Amygdala (tissue), 56 donors: ENCODE data around the gene LRRC53.

Experiments
- DNase-seq, 56 donors: peaks; one replicate each; lab custom pipeline; 2025; lab: John Stamatoyannopoulos, UW

Gene LRRC53

DNA sequence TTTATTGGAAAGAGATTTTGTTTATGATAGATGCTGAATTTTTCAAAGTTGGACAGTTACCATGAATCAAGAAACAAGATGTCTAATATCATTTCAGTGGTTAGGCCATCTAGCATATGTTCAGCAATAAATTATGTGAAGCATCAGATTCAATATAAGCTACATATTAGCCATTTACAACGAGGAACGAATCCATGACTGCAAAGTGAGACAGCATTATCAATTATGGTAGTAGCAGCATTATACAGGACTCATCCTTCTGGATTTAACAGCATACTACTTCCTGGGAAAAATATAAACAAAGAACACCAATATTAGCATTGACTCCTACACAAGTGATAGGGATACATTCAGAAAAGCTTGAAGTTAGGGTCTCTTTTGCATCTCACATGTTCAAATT is 59.1 kb downstream of the LRRC53 start:
- DNase-seq = no peak

DNA sequence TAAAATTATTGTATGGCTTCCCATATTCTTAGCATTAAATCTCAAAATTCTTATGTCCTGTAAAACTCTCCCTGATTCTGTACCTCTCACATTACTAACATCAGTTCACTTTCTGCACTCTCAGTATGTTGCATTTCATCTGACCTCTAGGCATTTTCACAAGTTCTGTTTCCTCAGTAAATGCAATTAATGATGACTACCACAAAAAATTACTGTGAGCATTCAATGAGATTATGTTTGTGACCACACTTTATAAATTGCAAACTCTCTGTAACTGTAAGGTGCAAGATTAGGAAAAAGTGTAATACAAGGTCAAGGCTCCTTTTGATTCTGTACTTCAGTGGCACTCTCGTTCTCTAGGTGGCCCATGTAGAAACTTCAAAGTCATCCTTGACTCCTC is 60.4 kb downstream of the LRRC53 start:
- DNase-seq = no peak

DNA sequence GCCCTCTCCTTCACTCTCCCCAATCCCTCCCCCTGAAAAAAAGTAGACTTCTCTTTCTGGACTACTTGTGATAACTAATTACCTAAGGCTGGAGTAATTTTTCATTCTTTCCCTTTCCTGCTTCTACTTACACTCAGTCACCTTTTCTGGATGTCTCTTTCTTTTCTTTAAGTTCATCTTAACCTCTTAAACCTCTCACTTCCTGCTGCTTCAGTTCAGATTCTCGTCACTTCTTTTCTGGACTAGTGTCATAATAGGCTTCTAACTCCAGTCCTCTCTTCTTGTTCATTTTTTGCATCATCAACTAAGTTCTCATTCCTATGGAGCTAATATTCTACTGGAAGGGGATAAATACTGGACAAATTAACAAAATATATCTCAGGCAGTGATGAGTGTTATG is 75.4 kb downstream of the LRRC53 start:
- no peak for DNase-seq

DNA sequence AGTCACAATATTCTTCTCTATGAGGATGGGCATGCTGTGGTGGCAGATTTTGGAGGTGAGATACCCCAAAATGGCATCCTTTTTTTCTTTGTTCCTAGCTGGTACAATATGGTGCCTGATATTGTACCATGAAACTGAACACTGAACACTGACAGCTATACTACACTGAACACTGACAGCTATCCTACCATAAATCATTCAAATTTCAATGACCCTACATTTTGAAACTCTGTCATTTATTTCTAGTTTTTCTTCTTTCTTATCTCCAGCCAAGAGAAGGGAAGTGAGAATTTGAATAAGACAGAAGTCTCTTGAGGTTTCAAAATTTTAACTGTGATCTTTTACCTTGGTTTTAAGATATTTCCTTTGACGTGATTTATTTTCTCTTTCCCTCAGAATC is 76.3 kb downstream of the LRRC53 start:
- no peak for DNase-seq

DNA sequence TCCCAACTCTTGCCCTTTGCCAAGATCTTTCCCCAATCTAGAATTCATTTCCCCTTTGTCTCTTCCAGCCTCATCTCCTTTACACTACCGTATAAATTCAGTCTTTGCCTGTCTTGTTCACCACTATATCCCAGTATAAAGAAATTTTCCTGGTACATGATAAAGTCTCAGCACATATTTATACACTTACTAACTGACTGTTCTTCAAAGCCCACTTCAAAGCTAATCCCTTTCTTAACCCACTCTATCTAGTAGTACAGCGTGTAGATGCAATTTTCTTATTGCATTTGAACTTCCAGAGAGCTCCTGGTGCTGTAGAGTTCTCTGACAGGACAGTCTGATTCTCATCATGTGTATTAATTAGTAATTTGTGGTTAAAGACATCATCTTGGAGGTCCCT is 78.1 kb downstream of the LRRC53 start:
- DNase-seq = no peak

DNA sequence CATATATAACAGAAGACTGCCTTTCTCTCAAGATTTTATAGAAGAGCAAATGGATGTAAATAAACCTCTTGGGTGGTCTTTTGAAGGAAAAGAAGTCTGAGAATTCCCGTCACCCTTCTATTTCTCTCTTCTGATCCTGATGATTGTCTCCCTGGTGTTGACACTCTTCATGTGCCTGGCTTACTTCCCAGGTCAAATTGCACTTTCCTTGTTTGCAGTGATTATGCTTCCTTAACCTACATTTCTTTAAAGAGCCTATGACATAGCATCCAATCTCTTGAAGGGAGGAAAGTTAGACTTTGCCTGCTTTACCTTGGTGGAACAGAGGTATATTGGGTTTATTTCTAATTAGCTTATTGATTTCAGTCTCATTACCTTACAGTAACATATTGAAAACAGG is 80.1 kb downstream of the LRRC53 start:
- DNase-seq = no peak

DNA sequence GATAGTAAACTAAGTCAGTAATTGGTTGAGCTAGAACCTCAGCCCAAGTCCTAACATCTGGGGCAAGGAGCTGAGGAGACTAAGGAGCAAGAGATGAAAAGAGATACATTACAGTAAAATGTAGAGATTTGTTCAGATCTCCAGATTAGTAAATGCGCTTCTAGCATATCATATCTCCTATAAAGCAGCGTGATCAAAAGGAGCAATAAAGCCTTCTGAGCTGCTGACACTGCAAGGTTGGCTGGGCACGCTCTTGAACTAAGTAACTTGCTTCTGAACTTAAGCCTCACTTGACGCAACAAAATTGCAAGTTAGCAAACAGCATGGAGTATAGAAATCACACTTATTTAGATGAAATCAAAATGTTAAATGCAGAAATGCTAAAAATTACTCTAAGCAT is 80.9 kb downstream of the LRRC53 start:
- no peak for DNase-seq

DNA sequence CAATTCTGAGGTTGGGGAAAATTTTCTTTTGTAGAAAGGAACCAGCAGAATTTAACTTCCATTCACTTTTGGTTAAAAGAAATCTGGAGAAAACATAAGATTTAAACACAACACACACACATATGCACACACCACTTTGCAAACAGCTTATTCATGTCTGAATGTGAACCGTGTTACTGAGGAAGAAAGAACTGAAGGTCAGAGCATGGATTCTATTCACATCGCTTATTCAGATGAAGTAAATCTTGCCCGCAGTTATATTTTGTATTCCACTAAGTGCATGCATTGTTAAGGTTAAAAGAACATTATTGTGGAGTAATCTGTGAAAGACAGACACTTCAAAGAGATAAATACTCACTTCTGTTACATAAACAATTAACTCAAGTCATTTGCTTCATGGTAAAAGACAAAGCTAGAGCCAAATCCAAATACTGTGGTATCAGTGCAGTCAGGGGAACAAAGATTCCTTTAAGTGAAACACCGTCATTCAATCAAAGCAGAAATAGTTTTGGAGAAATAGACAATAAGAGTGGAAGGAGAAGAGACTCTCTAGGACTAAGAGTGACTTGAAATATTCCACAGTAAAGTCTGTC is 82.0 kb downstream of the LRRC53 start:
- DNase-seq = no peak

DNA sequence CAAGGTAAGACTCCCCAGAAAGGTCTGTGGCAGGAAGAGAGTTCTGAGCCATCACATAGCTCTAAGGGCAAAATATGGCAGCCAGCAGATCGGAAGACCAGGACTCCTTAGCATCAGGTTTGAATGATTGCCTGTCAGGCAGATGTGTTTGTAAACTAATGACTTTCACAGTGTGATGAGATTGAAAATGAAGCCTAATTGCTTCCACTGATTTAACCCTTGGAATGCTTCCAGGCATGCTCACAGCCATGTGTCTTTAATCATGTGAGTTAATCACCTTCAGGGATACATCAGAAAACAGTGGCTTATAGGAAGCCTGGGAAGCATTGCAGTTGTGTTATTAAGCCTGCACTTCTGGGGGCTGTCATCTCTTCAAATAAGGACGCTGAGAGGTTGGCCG is 82.8 kb downstream of the LRRC53 start:
- DNase-seq = no peak

DNA sequence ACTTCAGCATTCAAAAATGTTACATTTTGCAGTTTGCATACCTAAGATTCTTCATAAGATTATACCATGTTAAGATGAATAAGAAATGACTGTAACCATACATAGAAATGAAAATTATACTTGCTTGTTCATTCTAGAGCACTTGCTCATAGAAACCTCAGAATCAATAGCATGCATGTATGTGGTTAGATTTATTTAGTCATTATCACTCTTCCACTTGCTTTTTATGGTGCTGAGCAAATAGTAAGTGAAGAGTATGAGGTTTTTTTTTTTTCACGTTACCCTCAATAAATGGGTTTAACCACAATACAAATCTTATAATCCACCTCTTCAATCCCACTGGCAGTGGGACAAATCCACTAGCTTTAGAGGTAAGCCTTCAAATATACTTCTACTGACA is 84.7 kb downstream of the LRRC53 start:
- DNase-seq = no peak

DNA sequence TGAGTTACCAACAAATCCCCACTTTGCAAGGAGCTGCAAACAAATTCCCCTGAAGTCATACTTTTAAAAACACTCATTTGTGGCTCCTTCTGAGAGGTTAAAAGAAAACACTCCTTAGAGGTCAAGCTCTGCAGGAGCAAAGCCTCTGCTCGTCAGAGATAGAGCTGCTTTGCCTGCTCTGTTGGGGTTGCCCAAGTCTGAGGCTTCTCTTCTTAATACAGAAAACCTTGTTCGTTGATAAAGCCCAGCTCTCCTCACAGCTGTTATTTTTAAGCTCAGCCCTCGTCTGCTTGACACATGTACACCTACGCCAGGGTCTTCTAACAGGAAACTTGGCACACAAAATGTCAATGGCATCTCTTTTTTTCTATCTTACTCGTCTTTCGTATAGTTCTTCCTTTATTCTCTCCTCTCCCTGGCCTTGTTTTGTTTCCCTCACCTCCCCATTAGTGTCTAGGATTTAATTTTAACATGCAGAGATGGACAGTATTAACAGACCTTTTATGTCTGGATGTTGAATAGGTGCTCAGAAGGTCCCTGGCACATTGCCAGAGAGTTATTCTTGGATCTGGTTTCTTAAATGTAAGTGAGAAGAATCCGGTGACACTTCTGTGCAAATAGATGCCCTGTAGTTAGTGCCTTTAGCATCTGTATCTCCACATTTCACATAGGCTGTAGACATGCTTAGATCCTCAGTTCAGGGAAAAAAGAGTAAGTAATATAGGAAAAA is 86.0 kb downstream of the LRRC53 start:
- DNase-seq = no peak

DNA sequence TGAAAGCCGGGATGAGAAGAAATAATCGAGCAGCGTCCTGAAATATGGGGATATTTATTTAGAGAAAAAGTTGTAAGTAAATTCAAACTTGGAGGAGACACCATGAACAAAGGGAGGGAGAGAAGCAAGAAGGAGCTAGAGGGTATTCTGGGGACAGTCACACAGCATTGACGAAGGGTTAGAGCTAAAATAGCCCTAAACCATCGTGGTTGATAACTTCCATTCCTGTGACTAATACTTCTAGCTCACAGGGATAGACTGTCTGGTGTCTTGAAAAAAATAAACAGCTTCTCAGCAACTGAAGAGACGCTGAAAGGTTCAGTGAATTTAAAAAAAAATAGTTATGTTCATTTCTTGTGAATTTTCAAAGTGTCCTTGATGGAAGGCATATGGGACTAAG is 86.7 kb downstream of the LRRC53 start:
- no peak for DNase-seq

DNA sequence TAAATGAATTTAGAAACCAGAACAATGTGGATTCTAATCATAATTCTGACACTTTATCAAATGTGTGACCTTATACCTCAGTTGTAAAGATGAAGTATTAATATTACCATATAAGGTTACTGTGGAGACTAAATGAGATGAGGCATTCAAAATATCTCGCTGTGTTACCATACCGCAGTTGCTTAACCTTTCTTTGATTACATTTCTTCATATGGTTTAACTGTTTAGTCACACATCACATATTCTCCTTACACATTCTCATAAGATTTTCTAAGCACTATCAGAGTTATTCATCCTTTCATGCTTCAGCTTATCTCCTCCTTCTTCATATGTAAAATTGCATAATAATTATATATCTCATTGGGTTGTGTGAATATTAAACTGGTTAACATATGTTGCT is 88.9 kb downstream of the LRRC53 start:
- DNase-seq = no peak

DNA sequence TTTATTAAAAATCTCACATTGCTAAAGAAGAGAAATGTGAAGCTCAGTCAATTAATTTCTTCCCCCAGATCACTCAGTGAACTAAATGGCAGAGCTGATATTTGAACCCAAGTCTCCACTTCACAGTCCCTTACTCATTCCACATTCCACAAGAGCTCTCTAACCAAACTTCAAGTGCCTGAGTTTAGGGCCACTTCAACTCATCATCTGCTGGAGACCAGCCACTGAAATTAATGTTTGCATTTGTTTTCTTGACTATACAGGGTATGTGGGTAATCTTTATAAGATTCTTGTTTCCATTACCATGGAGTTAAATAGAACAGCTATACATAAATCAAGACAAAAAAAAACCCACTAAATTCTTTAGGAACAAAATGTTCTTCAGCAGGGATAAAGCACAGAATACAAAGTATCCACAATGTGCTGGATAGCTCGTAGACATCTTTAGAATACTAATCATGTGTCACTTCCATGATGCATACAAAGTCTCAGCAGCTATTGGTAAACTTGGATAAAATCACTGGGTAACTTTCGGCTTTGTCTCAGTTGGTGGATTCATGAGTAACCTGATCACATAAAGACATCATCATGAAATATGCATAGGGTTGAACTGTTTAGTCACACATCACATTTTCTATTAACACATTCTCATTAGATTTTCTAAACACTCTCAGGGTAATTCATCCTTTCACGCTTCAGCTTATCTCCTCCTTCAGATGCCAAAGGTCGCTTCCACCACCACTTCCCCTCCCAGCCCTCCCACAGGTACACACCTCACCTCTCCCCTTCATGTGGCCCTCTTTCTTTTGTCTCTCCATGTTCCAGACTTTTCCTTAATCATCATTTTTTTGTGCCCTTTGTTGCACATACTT is 89.8 kb downstream of the LRRC53 start:
- DNase-seq = no peak

DNA sequence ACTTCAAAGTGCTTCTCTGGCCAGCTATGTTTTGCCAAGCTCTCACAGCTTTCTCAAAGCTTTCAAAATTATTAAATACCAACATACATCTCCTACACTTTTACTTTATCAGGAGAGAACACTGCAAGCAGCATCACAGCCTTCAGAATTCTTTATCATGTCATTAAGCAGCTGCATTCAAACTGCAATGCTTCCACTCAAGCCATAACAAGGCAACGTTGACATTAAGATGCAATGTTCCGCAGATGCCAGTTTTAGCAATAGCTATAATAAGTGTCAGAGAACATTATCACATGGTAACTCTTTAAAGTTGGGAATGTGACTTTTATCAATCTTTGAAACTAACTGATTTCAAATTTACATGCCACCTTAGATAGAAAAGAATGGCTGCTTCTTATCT is 91.9 kb downstream of the LRRC53 start:
- no peak for DNase-seq
